GM12891 (cell line): Measurements from ENCODE around the gene PPARA.

Experiments used
- POLR2A ChIP-seq: IDR thresholded peaks from 2 replicates; pipeline ENCODE4 v1.6.1; 2011; ENCODE audit warnings: low read depth, low read length, control low read depth
- POLR2AphosphoS5 ChIP-seq: IDR thresholded peaks from 2 replicates; pipeline ENCODE4 v1.6.1; 2011; ENCODE audit warnings: low read depth, low read length, control low read depth

DNA sequence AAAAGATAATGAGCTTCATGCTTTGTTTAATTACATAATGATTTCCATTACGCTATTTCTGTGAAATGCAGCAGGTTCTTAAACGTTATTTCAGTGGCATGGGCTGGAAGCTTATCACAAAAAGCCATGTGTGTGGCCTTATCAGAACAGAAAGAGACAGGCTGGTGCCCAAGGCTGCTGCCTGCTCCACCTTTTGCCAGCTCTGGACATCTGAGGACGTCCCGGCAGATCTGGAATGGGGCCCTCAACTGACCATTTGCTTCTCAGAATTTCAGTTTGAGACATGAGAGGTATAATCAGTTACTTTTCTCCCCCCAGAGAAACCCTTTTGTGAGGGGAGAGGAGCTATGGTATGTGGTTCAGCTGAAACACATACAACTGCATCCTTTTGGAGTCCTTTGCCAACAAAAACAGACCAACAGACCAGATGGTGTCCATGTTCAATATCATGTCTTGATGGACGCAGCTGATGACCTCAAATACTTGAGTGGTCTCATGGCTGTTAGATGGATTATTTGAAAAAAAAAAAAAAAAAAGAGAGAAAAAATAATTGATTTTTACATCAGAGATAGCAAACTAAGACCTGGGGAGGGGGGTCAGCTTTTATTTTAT lies 91.2 kb downstream of the PPARA start:
- TF ChIP-seq POLR2A = no peak
- no peak for TF ChIP-seq POLR2AphosphoS5
